H9 (cell line): Measurements from ENCODE around the gene FAM9B. TPM values are rescaled to one million over a fixed set of nuclear protein-coding genes. Genes with fewer than 3 reads are reported as not detected.

Source experiments
- DNase-seq: peaks from one replicate; pipeline ENCODE4 v3.0.0-alpha.2; 2017
- H2AFZ ChIP-seq: one replicate; pipeline ENCODE4 v1.6.1; 2013; ENCODE audit warnings: mild to moderate bottlenecking, low read length, control low read depth, moderate library complexity
- H2AK5ac ChIP-seq: 2 replicates; pipeline ENCODE4 v1.6.1; 2013; ENCODE audit warnings: low read length, control low read depth, mixed read lengths; ENCODE audit not compliant: insufficient read length
- H2BK120ac ChIP-seq: one replicate; pipeline ENCODE4 v1.6.1; 2013; ENCODE audit warnings: low read depth, mild to moderate bottlenecking, low read length, control low read depth, inconsistent platforms; ENCODE audit not compliant: poor library complexity, severe bottlenecking
- H2BK12ac ChIP-seq: 2 replicates; pipeline ENCODE4 v1.6.1; 2013; ENCODE audit warnings: low read length, control low read depth, mixed read lengths, low read depth; ENCODE audit not compliant: insufficient read length
- H2BK15ac ChIP-seq: 2 replicates; pipeline ENCODE4 v1.6.1; 2013; ENCODE audit warnings: low read depth, low read length, control low read depth
- H2BK20ac ChIP-seq: one replicate; pipeline ENCODE4 v1.6.1; 2013; ENCODE audit warnings: low read depth, mild to moderate bottlenecking, low read length, control low read depth, inconsistent platforms; ENCODE audit not compliant: poor library complexity, severe bottlenecking
- H2BK5ac ChIP-seq: 2 replicates; pipeline ENCODE4 v1.6.1; 2013; ENCODE audit warnings: low read length, control low read depth, mixed read lengths; ENCODE audit not compliant: insufficient read length
- H3K14ac ChIP-seq: 2 replicates; pipeline ENCODE4 v1.6.1; 2013; ENCODE audit warnings: low read length, control low read depth; ENCODE audit not compliant: insufficient read depth
- H3K18ac ChIP-seq: 2 replicates; pipeline ENCODE4 v1.6.1; 2013; ENCODE audit warnings: low read depth, mild to moderate bottlenecking, mixed read lengths, low read length, control low read depth; ENCODE audit not compliant: insufficient read length
- H3K23ac ChIP-seq: 2 replicates; pipeline ENCODE4 v1.6.1; 2013; ENCODE audit warnings: low read length, control low read depth, mixed read lengths, low read depth; ENCODE audit not compliant: insufficient read length
- H3K23me2 ChIP-seq: 2 replicates; pipeline ENCODE4 v1.6.1; 2013; ENCODE audit warnings: low read depth, mild to moderate bottlenecking, mixed read lengths, low read length, control low read depth; ENCODE audit not compliant: insufficient read length, poor library complexity, severe bottlenecking
- H3K27ac ChIP-seq: 2 replicates; pipeline ENCODE4 v1.5.1; 2013; ENCODE audit warnings: low read length, control low read depth, mixed read lengths, low read depth; ENCODE audit not compliant: insufficient read length
- H3K27me3 ChIP-seq: 2 replicates; pipeline ENCODE4 v1.6.1; 2013; ENCODE audit warnings: low read length, control low read depth, inconsistent platforms; ENCODE audit not compliant: insufficient read depth
- H3K4ac ChIP-seq: 2 replicates; pipeline ENCODE4 v1.6.1; 2013; ENCODE audit warnings: low read depth, mild to moderate bottlenecking, control low read depth, inconsistent platforms, low read length, moderate library complexity
- H3K4me1 ChIP-seq: 2 replicates; pipeline ENCODE4 v1.6.1; 2013; ENCODE audit warnings: low read length, control low read depth, inconsistent platforms; ENCODE audit not compliant: insufficient read depth
- H3K4me2 ChIP-seq: 2 replicates; pipeline ENCODE4 v1.6.1; 2013; ENCODE audit warnings: low read length, control low read depth, mixed read lengths; ENCODE audit not compliant: insufficient read length, insufficient read depth
- H3K56ac ChIP-seq: 2 replicates; pipeline ENCODE4 v1.6.1; 2013; ENCODE audit warnings: low read depth, mild to moderate bottlenecking, mixed read lengths, low read length, control low read depth; ENCODE audit not compliant: insufficient read length
- H3K79me1 ChIP-seq: 2 replicates; pipeline ENCODE4 v1.6.1; 2013; ENCODE audit warnings: low read depth, mild to moderate bottlenecking, moderate library complexity, low read length, control low read depth, inconsistent platforms; ENCODE audit not compliant: insufficient read depth, poor library complexity, severe bottlenecking
- H3K79me2 ChIP-seq: 2 replicates; pipeline ENCODE4 v1.6.1; 2013; ENCODE audit warnings: low read length, control low read depth, inconsistent platforms; ENCODE audit not compliant: insufficient read depth
- H3K9ac ChIP-seq: 2 replicates; pipeline ENCODE4 v1.6.1; 2013; ENCODE audit warnings: low read length, control low read depth, mixed read lengths; ENCODE audit not compliant: insufficient read length; ENCODE audit errors: extremely low read depth
- H3K9me3 ChIP-seq: one replicate; pipeline ENCODE4 v1.6.1; 2013; ENCODE audit warnings: low read depth, low read length, inconsistent platforms; ENCODE audit not compliant: control insufficient read depth
- H3T11ph ChIP-seq: one replicate; pipeline ENCODE4 v1.6.1; 2013; ENCODE audit warnings: mild to moderate bottlenecking, low read length, control low read depth, inconsistent platforms
- H4K20me1 ChIP-seq: one replicate; pipeline ENCODE4 v1.6.1; 2013; ENCODE audit not compliant: control insufficient read depth, insufficient read length, insufficient read depth
- H4K5ac ChIP-seq: 2 replicates; pipeline ENCODE4 v1.6.1; 2013; ENCODE audit warnings: low read depth, mild to moderate bottlenecking, mixed read lengths, low read length, control low read depth; ENCODE audit not compliant: insufficient read length
- H4K8ac ChIP-seq: replicated peaks from 2 replicates; pipeline ENCODE4 v1.6.1; 2013; ENCODE audit warnings: low read length, control low read depth, mixed read lengths, low read depth; ENCODE audit not compliant: insufficient read length
- H4K91ac ChIP-seq: 2 replicates; pipeline ENCODE4 v1.6.1; 2013; ENCODE audit warnings: low read depth, mild to moderate bottlenecking, moderate library complexity, mixed read lengths, low read length, control low read depth; ENCODE audit not compliant: insufficient read length
- H3K27ac Mint-ChIP-seq, 3 experiments: 2 replicates in 2 of 3; 3 replicates in 1 of 3; pipeline ENCODE4 v1.8.0; 2020 to 2021; ENCODE audit warnings: mixed read lengths in 3 of 3, mild to moderate bottlenecking in 1 of 3, moderate library complexity in 1 of 3
- H3K27me3 Mint-ChIP-seq: 2 replicates; pipeline ENCODE4 v1.8.0; 2021; ENCODE audit warnings: low read depth, mild to moderate bottlenecking, moderate library complexity, mixed read lengths
- H3K36me3 Mint-ChIP-seq, 3 experiments: 2 replicates in 2 of 3; 3 replicates in 1 of 3; pipeline ENCODE4 v1.8.0; 2020 to 2021; ENCODE audit warnings: low read depth in 3 of 3, mixed read lengths in 3 of 3; ENCODE audit not compliant: insufficient read depth in 1 of 3
- H3K4me1 Mint-ChIP-seq, 2 experiments: 2 replicates each; pipeline ENCODE4 v1.8.0; 2020; ENCODE audit warnings: mixed read lengths in 2 of 2
- H3K4me3 Mint-ChIP-seq, 2 experiments: 2 replicates in 1 of 2; 3 replicates in 1 of 2; pipeline ENCODE4 v1.8.0; 2020 to 2021; ENCODE audit warnings: mild to moderate bottlenecking in 2 of 2, mixed read lengths in 2 of 2, moderate library complexity in 1 of 2
- H3K9me3 Mint-ChIP-seq, 2 experiments: 2 replicates in 1 of 2; 3 replicates in 1 of 2; pipeline ENCODE4 v1.8.0; 2020; ENCODE audit warnings: mild to moderate bottlenecking in 2 of 2, mixed read lengths in 2 of 2, moderate library complexity in 1 of 2
- CTCF ChIP-seq: fragments of 200-600 bp; sonication (generic); conservative IDR thresholded peaks from 3 replicates; pipeline ENCODE4 v1.8.0; 2021; ENCODE audit warnings: antibody characterized with exemption, mild to moderate bottlenecking
- WGBS: extraction: QIAGEN DNeasy Blood & Tissue Kit; methylation state at CpG from one replicate; pipeline ENCODE4 v1.1.7; 2013; ENCODE audit warnings: missing lambda C conversion rate, low lambda C conversion rate, mixed read lengths; ENCODE audit not compliant: insufficient read length; ENCODE audit errors: extremely low coverage; 5-methylcytosine and 5-hydroxymethylcytosine counted together
- total RNA-seq: library from RNA; stranded (reverse); gene quantifications from 2 replicates; pipeline ENCODE4 v1.2.1, GENCODE V29; 2021

FAM9B gene
- total RNA-seq, 1 experiment from 2014 or later: not detected

GRCh38 chrX:9071031-9071650 lies 37.2 kb upstream of the FAM9B start:
- TF ChIP-seq CTCF: no peak
- H3K23me2 ChIP-seq: no peaks in the 10 kb centered on the region
- no peaks in the 10 kb centered on the region for H3K27me3 ChIP-seq
- no peak overlapping the region for H3K9ac ChIP-seq
- no peak overlapping the region for H2BK15ac ChIP-seq
- no peak overlapping the region for H3T11ph ChIP-seq
- Mint-ChIP-seq H3K4me3 (no peak overlapping the region), H3K36me3 (no peaks in the 10 kb centered on the region), H3K9me3 (peaks cover 0 to 39% of the 10 kb centered on the region in 2 experiments; a peak in 2 of 5 replicates), H3K27me3 (peaks cover 2% of the 10 kb centered on the region; the same call in 1 of the 2 replicates), H3K27ac (no peak overlapping the region), H3K4me1 (peaks cover 16 to 22% of the 10 kb centered on the region in 2 experiments)
- no peak overlapping the region for H3K27ac ChIP-seq
- no peak overlapping the region for H2BK120ac ChIP-seq
- no peak overlapping the region for H2AK5ac ChIP-seq
- H3K79me1 ChIP-seq: no peaks in the 10 kb centered on the region
- no peak overlapping the region for H2BK20ac ChIP-seq
- DNase-seq: no peak
- H2BK12ac ChIP-seq: no peak overlapping the region
- H3K18ac ChIP-seq: no peak overlapping the region
- H3K23ac ChIP-seq: no peak overlapping the region
- H4K5ac ChIP-seq: no peak overlapping the region
- no peak overlapping the region for H3K4me2 ChIP-seq
- peaks cover 5% of the 10 kb centered on the region; the same call in 1 of the 2 replicates for H3K4me1 ChIP-seq
- H3K14ac ChIP-seq: no peak overlapping the region
- H3K4ac ChIP-seq: no peak overlapping the region
- H3K9me3 ChIP-seq: no peaks in the 10 kb centered on the region
- H3K56ac ChIP-seq: no peak overlapping the region
- no peaks in the 10 kb centered on the region for H4K20me1 ChIP-seq
- WGBS: no CpG with 5 or more reads among the region's 4 CpGs
- H4K91ac ChIP-seq: no peak overlapping the region
- H3K79me2 ChIP-seq: no peaks in the 10 kb centered on the region
- no peak overlapping the region for H2BK5ac ChIP-seq
- H2AFZ ChIP-seq: no peak overlapping the region
- no peak overlapping the region for H4K8ac ChIP-seq
